ENCODE data around the gene SLC18A3. TPM values are rescaled to one million over a fixed set of nuclear protein-coding genes. Genes with fewer than 3 reads are reported as not detected.
A peak's percentile ranks its signal among the peaks of the same experiment; 100 is the strongest.

Gene SLC18A3
- total RNA-seq, 1 experiment from 2014 or later = not detected

DNA sequence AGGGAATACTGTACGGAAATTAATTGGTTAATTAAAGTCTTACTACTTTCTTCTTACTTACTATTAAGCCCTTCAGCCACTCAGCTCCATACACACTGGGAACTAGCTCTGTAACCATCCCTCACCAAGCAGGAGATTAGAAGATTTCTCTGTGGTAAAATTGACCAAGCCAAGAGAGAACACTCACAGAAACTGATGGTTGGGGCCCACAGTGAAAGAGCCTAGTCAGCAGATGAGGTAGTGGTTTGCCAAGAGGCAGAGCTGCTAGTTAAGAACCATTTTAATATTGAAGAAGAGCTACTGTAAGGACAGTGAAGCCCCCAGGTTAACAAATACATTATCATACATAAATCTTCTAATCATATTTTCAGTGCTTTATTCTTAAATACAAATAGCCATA lies 47.5 kb downstream of the SLC18A3 start:
- Histone ChIP-seq H2AFZ (ENCODE audit: low read length) (no peak overlapping the region), H3K4me2 (ENCODE audit: low read length) (no peak overlapping the region), H3K79me2 (ENCODE audit: low read length) (no peaks in the 10 kb centered on the region), H3K4me1 (ENCODE audit: insufficient read depth, low read length) (no peaks in the 10 kb centered on the region), H3K9me2 (replicated peaks; ENCODE audit: low read length) (no peaks in the 10 kb centered on the region), H3K27ac (ENCODE audit: low read length) (no peak overlapping the region), H3K36me3 (ENCODE audit: low read depth, low read length) (no peaks in the 10 kb centered on the region), H4K20me1 (ENCODE audit: low read length) (no peaks in the 10 kb centered on the region), H3K4me3 (ENCODE audit: low read length) (no peak overlapping the region), H3K27me3 (ENCODE audit: low read length) (peaks cover 84% of the 10 kb centered on the region), H3F3A (ENCODE audit: low read length, unreplicated experiment) (no peaks in the 10 kb centered on the region), H3K9ac (ENCODE audit: low read length) (no peak overlapping the region), H3K9me3 (ENCODE audit: low read length) (0 out of 2 replicates have a peak, but pooled peaks cover 8% of the 10 kb centered on the region)
- intact Hi-C loops (cut with micrococcal nuclease) = no loop called here
- ChIA-PET POLR2A (ENCODE audit: unreplicated experiment) (no interaction called here), CTCF (no interaction called here)
- TF ChIP-seq EZH2 (IDR thresholded peaks at IDR 0.05; ENCODE audit: low read length, unreplicated experiment) (no peak), EZH2phosphoT487 (IDR thresholded peaks at IDR 0.05; ENCODE audit: borderline replicate concordance, low read length) (no peak)
- TF ChIP-seq, protein P1, sequence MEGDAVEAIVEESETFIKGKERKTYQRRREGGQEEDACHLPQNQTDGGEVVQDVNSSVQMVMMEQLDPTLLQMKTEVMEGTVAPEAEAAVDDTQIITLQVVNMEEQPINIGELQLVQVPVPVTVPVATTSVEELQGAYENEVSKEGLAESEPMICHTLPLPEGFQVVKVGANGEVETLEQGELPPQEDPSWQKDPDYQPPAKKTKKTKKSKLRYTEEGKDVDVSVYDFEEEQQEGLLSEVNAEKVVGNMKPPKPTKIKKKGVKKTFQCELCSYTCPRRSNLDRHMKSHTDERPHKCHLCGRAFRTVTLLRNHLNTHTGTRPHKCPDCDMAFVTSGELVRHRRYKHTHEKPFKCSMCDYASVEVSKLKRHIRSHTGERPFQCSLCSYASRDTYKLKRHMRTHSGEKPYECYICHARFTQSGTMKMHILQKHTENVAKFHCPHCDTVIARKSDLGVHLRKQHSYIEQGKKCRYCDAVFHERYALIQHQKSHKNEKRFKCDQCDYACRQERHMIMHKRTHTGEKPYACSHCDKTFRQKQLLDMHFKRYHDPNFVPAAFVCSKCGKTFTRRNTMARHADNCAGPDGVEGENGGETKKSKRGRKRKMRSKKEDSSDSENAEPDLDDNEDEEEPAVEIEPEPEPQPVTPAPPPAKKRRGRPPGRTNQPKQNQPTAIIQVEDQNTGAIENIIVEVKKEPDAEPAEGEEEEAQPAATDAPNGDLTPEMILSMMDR (conservative IDR thresholded peaks at IDR 0.05; ENCODE audit: low read depth, low read length) = no peak
- ATAC-seq (no peak), DNase-seq (no peak)
- BruUV-seq (replicated peaks) = no TSS peak

DNA sequence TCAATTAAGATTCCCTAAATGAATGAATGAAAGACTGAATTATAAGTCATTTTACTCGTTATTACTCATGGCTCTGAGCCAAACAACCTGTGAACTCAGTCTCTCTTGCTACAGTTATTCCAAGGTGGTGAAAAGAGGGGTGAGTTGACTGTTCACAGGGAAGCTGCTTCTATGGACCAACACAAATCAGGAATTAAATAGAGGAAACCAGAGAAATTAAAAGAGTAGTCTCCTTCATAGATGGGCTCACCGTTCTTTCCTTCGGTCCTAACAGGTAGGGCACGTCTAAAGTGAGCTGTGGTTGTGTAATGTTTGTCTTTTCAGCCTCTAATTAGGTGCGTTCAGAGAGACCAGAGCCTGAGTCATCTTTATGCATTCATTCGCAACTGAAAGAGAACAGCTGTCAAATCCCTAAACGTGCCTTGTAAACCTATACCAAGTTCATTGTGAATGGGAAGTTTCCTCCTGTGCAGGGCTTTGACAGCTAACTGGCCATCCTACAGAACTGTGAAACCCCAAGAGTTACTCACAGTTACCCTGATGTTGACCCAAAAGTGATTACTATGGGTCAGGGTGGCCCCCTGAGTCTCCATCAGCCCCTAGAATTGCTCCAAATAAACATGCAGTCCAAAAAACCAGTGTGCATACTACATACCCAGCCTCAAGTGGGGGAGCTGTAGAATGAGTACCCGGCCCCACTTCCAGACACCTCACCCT lies 51.2 kb downstream of the SLC18A3 start:
- no peak for TF ChIP-seq EZH2phosphoT487 (IDR thresholded peaks at IDR 0.05; ENCODE audit: borderline replicate concordance, low read length)
- TF ChIP-seq EZH2 (IDR thresholded peaks at IDR 0.05; ENCODE audit: low read length, unreplicated experiment) = no peak
- TF ChIP-seq, protein P1 (conservative IDR thresholded peaks at IDR 0.05; ENCODE audit: low read depth, low read length) = no peak
- BruUV-seq (replicated peaks) = no TSS peak
- no peaks in the 10 kb centered on the region for H4K20me1 ChIP-seq (ENCODE audit: low read length)
- H3K36me3 ChIP-seq (ENCODE audit: low read depth, low read length) = no peaks in the 10 kb centered on the region
- H3F3A ChIP-seq (ENCODE audit: low read length, unreplicated experiment) = no peaks in the 10 kb centered on the region
- H3K4me3 ChIP-seq (ENCODE audit: low read length) = no peak overlapping the region
- no peaks in the 10 kb centered on the region for H3K79me2 ChIP-seq (ENCODE audit: low read length)
- H3K4me2 ChIP-seq (ENCODE audit: low read length) = no peak overlapping the region
- peaks cover 86% of the 10 kb centered on the region for H3K27me3 ChIP-seq (ENCODE audit: low read length)
- ChIA-PET POLR2A (ENCODE audit: unreplicated experiment) (interaction anchor here (0.6 kb wide), 1 partner anchor 742 kb away, joined by 7 read pairs; no protein-coding TSS in a partner anchor), CTCF (no interaction called here)
- no peaks in the 10 kb centered on the region for H3K9me2 ChIP-seq (replicated peaks; ENCODE audit: low read length)
- no peak overlapping the region for H3K27ac ChIP-seq (ENCODE audit: low read length)
- intact Hi-C loops (cut with micrococcal nuclease) = no loop called here
- peak; percentile 27 for DNase-seq
- no peak for ATAC-seq
- no peak overlapping the region for H2AFZ ChIP-seq (ENCODE audit: low read length)
- 0 out of 2 replicates have a peak, but pooled peaks cover 8% of the 10 kb centered on the region for H3K9me3 ChIP-seq (ENCODE audit: low read length)
- no peaks in the 10 kb centered on the region for H3K4me1 ChIP-seq (ENCODE audit: insufficient read depth, low read length)
- H3K9ac ChIP-seq (ENCODE audit: low read length) = no peak overlapping the region

Other genes with a start within 250 kb of the SLC18A3 start
- 0.12 and 0.33 TPM in 2 replicates for gene DRGX, start 214.2 kb upstream of the SLC18A3 start, total RNA-seq (2014; rRNA removed)
- gene ERCC6, start 71.2 kb upstream of the SLC18A3 start, total RNA-seq (2014; rRNA removed) = 36.7 and 43.0 TPM in 2 replicates
- gene CHAT, start 3.7 kb downstream of the SLC18A3 start, total RNA-seq (2014; rRNA removed) = not detected in 2 replicates
- not detected in 2 replicates for gene C10orf53, start 69.3 kb downstream of the SLC18A3 start, total RNA-seq (2014; rRNA removed)
- 2.0 and 2.6 TPM in 2 replicates for gene OGDHL, start 152.0 kb downstream of the SLC18A3 start, total RNA-seq (2014; rRNA removed)

Measured in PC-3 (cell line).